HL-60/S4 (cell line): ENCODE data around the gene CELSR2.

Source experiments
- in situ Hi-C: fragments of 300-500 bp; cut with MboI; formaldehyde crosslinking; loops from 2 replicates; pipeline ENCODE4 v1.14.3; 2022; ENCODE audit warnings: low sequenced_read_pairs

The CELSR2 gene

GRCh38 chr1:109229531-109230127 is 19.7 kb upstream of the CELSR2 start:
- in situ Hi-C loops, result no loop called here

GRCh38 chr1:109231066-109231465 is 18.3 kb upstream of the CELSR2 start:
- in situ Hi-C loops, result no loop called here

- in situ Hi-C loops, result no loop called here
These were observed 14.2 kb upstream of the CELSR2 start for GRCh38 chr1:109235137-109235536.

- in situ Hi-C loops, result no loop called here
These were observed 11.8 kb upstream of the CELSR2 start for GRCh38 chr1:109237512-109237911.

- in situ Hi-C loops, result no loop called here
These were observed 11.0 kb upstream of the CELSR2 start for GRCh38 chr1:109238382-109238781.

- in situ Hi-C loops, result no loop called here
These were observed 10.3 kb upstream of the CELSR2 start for GRCh38 chr1:109239047-109239408.

GRCh38 chr1:109239409-109240068 is 9.8 kb upstream of the CELSR2 start:
- in situ Hi-C loops, result no loop called here

- in situ Hi-C loops, result no loop called here
These were observed 8.9 kb upstream of the CELSR2 start for GRCh38 chr1:109240158-109241152.

GRCh38 chr1:109241344-109241743 is 8.0 kb upstream of the CELSR2 start:
- in situ Hi-C loops, result no loop called here

- in situ Hi-C loops, result no loop called here
These were observed 7.4 kb upstream of the CELSR2 start for GRCh38 chr1:109241841-109242345.

- in situ Hi-C loops, result no loop called here
These were observed 7.0 kb upstream of the CELSR2 start for GRCh38 chr1:109242387-109242786.

GRCh38 chr1:109243221-109243620 is 6.1 kb upstream of the CELSR2 start:
- in situ Hi-C loops, result no loop called here

- in situ Hi-C loops, result no loop called here
These were observed 5.3 kb upstream of the CELSR2 start for GRCh38 chr1:109243860-109244552.

- in situ Hi-C loops, result no loop called here
These were observed 3.2 kb upstream of the CELSR2 start for GRCh38 chr1:109246141-109246551.

GRCh38 chr1:109247401-109248365 is 1.7 kb upstream of the CELSR2 start:
- in situ Hi-C loops, result no loop called here

GRCh38 chr1:109248444-109248796 is 919 bp upstream of the CELSR2 start:
- in situ Hi-C loops, result no loop called here

- in situ Hi-C loops, result loop anchor here (25.0 kb wide), 1 partner anchor 737 kb away; the partner anchor contains the start of gene AHCYL1
These were observed 489 bp downstream of the CELSR2 start for GRCh38 chr1:109249654-109250401.

- in situ Hi-C loops, result loop anchor here (25.0 kb wide), 1 partner anchor 737 kb away; the partner anchor contains the start of gene AHCYL1
These were observed 1.3 kb downstream of the CELSR2 start for GRCh38 chr1:109250454-109251276.
